WTC11 (cell line): ENCODE data around the gene CARD9. TPM values are rescaled to one million over a fixed set of nuclear protein-coding genes. Genes with fewer than 3 reads are reported as not detected.

Experiments
- ATAC-seq: fragments of 200-7000 bp; cut with Tn5 transposase; 2 replicates; pipeline ENCODE4 v1.10.0; 2021; ENCODE audit warnings: mild to moderate bottlenecking, moderate library complexity
- CTCF ChIA-PET: fragments of 300-600 bp; sonication (Branson Sonifier 250); formaldehyde crosslinking; loops from one replicate; lab custom pipeline; 2021; ENCODE audit warnings: antibody characterized with exemption; lab: Charles Lee
- POLR2A ChIA-PET: fragments of 350-600 bp; sonication (Branson Sonifier 250); formaldehyde crosslinking; loops from one replicate; lab custom pipeline; 2021; ENCODE audit warnings: antibody characterized with exemption; lab: Charles Lee
- DNase-seq: peaks from one replicate; pipeline ENCODE4 v3.0.0; 2021; ENCODE audit warnings: low spot score
- H3K27ac Mint-ChIP-seq: 2 replicates; pipeline ENCODE4 v1.8.0; 2021; ENCODE audit warnings: mixed read lengths
- H3K27me3 Mint-ChIP-seq: 2 replicates; pipeline ENCODE4 v1.8.0; 2021; ENCODE audit warnings: low read depth, mild to moderate bottlenecking, moderate library complexity, mixed read lengths
- H3K36me3 Mint-ChIP-seq: 2 replicates; pipeline ENCODE4 v1.8.0; 2021; ENCODE audit warnings: mixed read lengths
- H3K4me1 Mint-ChIP-seq: 2 replicates; pipeline ENCODE4 v1.8.0; 2022; ENCODE audit warnings: mixed read lengths
- H3K4me3 Mint-ChIP-seq: 2 replicates; pipeline ENCODE4 v1.8.0; 2021; ENCODE audit warnings: mild to moderate bottlenecking, moderate library complexity, mixed read lengths
- H3K9me3 Mint-ChIP-seq: 2 replicates; pipeline ENCODE4 v1.8.0; 2021; ENCODE audit warnings: mixed read lengths
- AFF4 ChIP-seq: sonication (generic); formaldehyde crosslinking; IDR thresholded peaks from 2 replicates; pipeline ENCODE4 v1.8.1; 2023; ENCODE audit warnings: mild to moderate bottlenecking, missing genetic modification reagents, borderline replicate concordance
- AR ChIP-seq: fragments of 250-450 bp; sonication (Bioruptor Pico); IDR thresholded peaks from 2 replicates; pipeline ENCODE4 v1.9.0; 2021; ENCODE audit warnings: mild to moderate bottlenecking
- ATF1 ChIP-seq: sonication (generic); formaldehyde crosslinking; IDR thresholded peaks from 2 replicates; pipeline ENCODE4 v1.8.1; 2023; ENCODE audit warnings: mild to moderate bottlenecking, moderate library complexity, missing genetic modification reagents
- CBFB ChIP-seq: sonication (generic); formaldehyde crosslinking; IDR thresholded peaks from 2 replicates; pipeline ENCODE4 v1.8.1; 2022; ENCODE audit warnings: mild to moderate bottlenecking, low read depth, missing genetic modification reagents
- E2F1 ChIP-seq: sonication (generic); formaldehyde crosslinking; IDR thresholded peaks from 2 replicates; pipeline ENCODE4 v1.8.0; 2022; ENCODE audit warnings: mild to moderate bottlenecking, missing genetic modification reagents
- E2F5 ChIP-seq: sonication (generic); formaldehyde crosslinking; IDR thresholded peaks from 2 replicates; pipeline ENCODE4 v1.8.1; 2022; ENCODE audit warnings: mild to moderate bottlenecking, moderate library complexity, missing genetic modification reagents
- ELF4 ChIP-seq: sonication (generic); formaldehyde crosslinking; IDR thresholded peaks from 2 replicates; pipeline ENCODE4 v1.8.1; 2022; ENCODE audit warnings: low read depth, mild to moderate bottlenecking, moderate library complexity, missing genetic modification reagents
- FOXP4 ChIP-seq: sonication (generic); formaldehyde crosslinking; IDR thresholded peaks from 2 replicates; pipeline ENCODE4 v1.8.0; 2022; ENCODE audit warnings: mild to moderate bottlenecking, missing genetic modification reagents
- KAT7 ChIP-seq: sonication (generic); formaldehyde crosslinking; IDR thresholded peaks from 2 replicates; pipeline ENCODE4 v1.8.1; 2023; ENCODE audit warnings: missing genetic modification reagents, mild to moderate bottlenecking, borderline replicate concordance
- TP53 ChIP-seq: sonication (generic); formaldehyde crosslinking; IDR thresholded peaks from 2 replicates; pipeline ENCODE4 v1.8.1; 2023; ENCODE audit warnings: mild to moderate bottlenecking, missing genetic modification reagents
- ZBTB43 ChIP-seq: sonication (generic); formaldehyde crosslinking; IDR thresholded peaks from 2 replicates; pipeline ENCODE4 v1.8.1; 2023; ENCODE audit warnings: mild to moderate bottlenecking, missing genetic modification reagents
- ZNF138 ChIP-seq: sonication (generic); formaldehyde crosslinking; conservative IDR thresholded peaks from 2 replicates; pipeline ENCODE4 v1.8.1; 2022; ENCODE audit warnings: mild to moderate bottlenecking, moderate library complexity, missing genetic modification reagents
- ZNF232 ChIP-seq: sonication (generic); formaldehyde crosslinking; IDR thresholded peaks from 2 replicates; pipeline ENCODE4 v1.8.0; 2022; ENCODE audit warnings: mild to moderate bottlenecking, missing genetic modification reagents
- ZNF423 ChIP-seq: fragments of 250-450 bp; sonication (Bioruptor Pico); IDR thresholded peaks from 2 replicates; pipeline ENCODE4 v2.1.2; 2022; ENCODE audit warnings: mild to moderate bottlenecking, moderate library complexity
- ZNF512 ChIP-seq: sonication (generic); formaldehyde crosslinking; IDR thresholded peaks from 2 replicates; pipeline ENCODE4 v1.8.1; 2022; ENCODE audit warnings: missing genetic modification reagents, borderline replicate concordance
- ZNF532 ChIP-seq: fragments of 250-450 bp; sonication (Bioruptor Pico); IDR thresholded peaks from 2 replicates; pipeline ENCODE4 v1.9.0; 2021; ENCODE audit warnings: mild to moderate bottlenecking, borderline replicate concordance
- ZSCAN18 ChIP-seq: fragments of 250-450 bp; sonication (Bioruptor Pico); IDR thresholded peaks from 2 replicates; pipeline ENCODE4 v2.1.2; 2022; ENCODE audit warnings: mild to moderate bottlenecking, moderate library complexity
- total RNA-seq: library from RNA; stranded (reverse); gene quantifications from 3 replicates; pipeline ENCODE4 v1.2.3, GENCODE V29; 2021

Gene CARD9
- total RNA-seq, 1 experiment from 2014 or later: 0.96 TPM

GRCh38 chr9:136421791-136422190, 48.3 kb upstream of the CARD9 start:
- H3K9me3 Mint-ChIP-seq: no peaks in the 10 kb centered on the region
- no peaks in the 10 kb centered on the region for H3K27me3 Mint-ChIP-seq
- no peak for ATAC-seq
- H3K36me3 Mint-ChIP-seq: peaks cover 33% of the 10 kb centered on the region
- CTCF ChIA-PET: interaction anchor here (0.6 kb wide), 2 partner anchors 31 to 242 kb away, joined by 3 read pairs; no protein-coding TSS in a partner anchor
- no peak overlapping the region for H3K4me3 Mint-ChIP-seq
- POLR2A ChIA-PET: no interaction called here
- H3K4me1 Mint-ChIP-seq: no peaks in the 10 kb centered on the region
- DNase-seq: no peak
- H3K27ac Mint-ChIP-seq: no peak overlapping the region
- TF ChIP-seq ZBTB43 (CRISPR knock-in tag) (no peak), ZSCAN18 (no peak), TP53 (CRISPR knock-in tag) (no peak), E2F5 (no peak), AFF4 (no peak), FOXP4 (no peak), KAT7 (no peak), E2F1 (CRISPR knock-in tag) (no peak), ZNF232 (no peak), ZNF532 (CRISPR knock-in tag) (no peak), ZNF138 (CRISPR knock-in tag) (no peak), ELF4 (CRISPR knock-in tag) (no peak), ZNF512 (no peak), ZNF423 (CRISPR knock-in tag) (no peak), CBFB (CRISPR knock-in tag) (no peak), ATF1 (CRISPR knock-in tag) (no peak), AR (CRISPR knock-in tag) (no peak)
